Psoas muscle (tissue), 8 donors: ENCODE results near the gene ZSCAN25. TPM values are rescaled to one million over a fixed set of nuclear protein-coding genes. Genes with fewer than 3 reads are reported as not detected.
"Not testable (repeated sequence)": the region's sequence is repeated elsewhere in the genome, so short reads cannot be mapped to it uniquely, and the experiment has no call there.

Experiments used
- ATAC-seq, 4 donors: fragments of 200-7000 bp; cut with Tn5 transposase; one replicate each; pipeline ENCODE4 v1.9.1; 2020; ENCODE audit warnings: moderate library complexity in 3 of 4, mild to moderate bottlenecking in 2 of 4
- DNase-seq, 2 donors: peaks; one replicate each; pipeline ENCODE4 v3.0.0-alpha.2; 2020
- H3K27ac ChIP-seq: fragments of 200-600 bp; one replicate; pipeline ENCODE4 v1.8.0; 2022
- H3K27me3 ChIP-seq, 3 donors: fragments of 200-600 bp in 1 of 3; one replicate each; pipeline versions ENCODE4 v1.6.1 to v1.8.0; 2013 to 2022; ENCODE audit warnings: low read length in 2 of 3, mild to moderate bottlenecking in 2 of 3, moderate library complexity in 1 of 3; ENCODE audit not compliant: insufficient read depth in 3 of 3
- H3K36me3 ChIP-seq, 2 donors: fragments of 200-600 bp in 1 of 2; one replicate each; pipeline versions ENCODE4 v1.6.1 to v1.8.0; 2013 to 2022; ENCODE audit warnings: low read depth in 1 of 2, mild to moderate bottlenecking in 1 of 2, moderate library complexity in 1 of 2; ENCODE audit not compliant: insufficient read depth in 1 of 2
- H3K4me1 ChIP-seq: fragments of 200-600 bp; one replicate; pipeline ENCODE4 v1.8.0; 2022
- H3K4me3 ChIP-seq: fragments of 200-600 bp; one replicate; pipeline ENCODE4 v1.8.0; 2022; ENCODE audit warnings: mild to moderate bottlenecking
- H3K9me3 ChIP-seq: fragments of 200-600 bp; one replicate; pipeline ENCODE4 v1.8.0; 2022
- CTCF ChIP-seq: fragments of 200-600 bp; IDR thresholded peaks from one replicate; pipeline ENCODE4 v1.8.0; 2022; ENCODE audit warnings: antibody characterized with exemption
- WGBS, 3 donors: extraction: QIAGEN DNeasy Blood & Tissue Kit; methylation state at CpG; one replicate each; pipeline versions ENCODE4 v1.1.6 to v1.1.7; 2013; 5-methylcytosine and 5-hydroxymethylcytosine counted together
- intact Hi-C, 2 donors: fragments of 100-400 bp; cut with DNase I; formaldehyde crosslinking; loops; one replicate each; pipeline versions ENCODE4 v1.11.0 to v1.14.2; 2022
- polyA plus RNA-seq, 3 donors: library from polyadenylated mRNA; stranded (reverse); fragments of 200-250 nt; gene quantifications; one replicate each; pipeline ENCODE4 v1.2.3, GENCODE V29; 2013
- total RNA-seq, 4 donors: library from RNA; stranded (reverse); fragmentation: NEBNext Ultra II Directional in 2 of 4; extraction: Animal tissue kit (Norgen Biotek cat#: 25700) in 2 of 4; gene quantifications; one replicate each; pipeline versions ENCODE4 v1.2.1 to v1.2.4, GENCODE V29; 2021 to 2023
- donor health status: healthy with polysubstance abuse.
- donor health status: DM: no; HTN: no; CAD: no; lungs with moderate emphysema.
- donor health status: Bipolar disorder and iron deficiency.
- donor health status: healthy.
- donor health status: DM: yes; HTN: yes; CAD: no.
- donor health status: DM: no; HTN: no; CAD: no.
- donor health status: DM: no; HTN: no; CAD: no.
- donor health status: DM: yes; HTN: yes; CAD: no.

The ZSCAN25 gene
- total and polyA plus RNA-seq, 7 donors: 2.6 to 10.5 (median 6.3) TPM

GRCh38 chr7:99644431-99644830 lies 27.7 kb downstream of the ZSCAN25 start:
- Histone ChIP-seq H3K4me3 (no peak overlapping the region), H3K27me3 (no peaks in the 10 kb centered on the region), H3K9me3 (no peaks in the 10 kb centered on the region), H3K4me1 (no peaks in the 10 kb centered on the region), H3K27ac (no peak overlapping the region), H3K36me3 (peaks cover 2 to 11% of the 10 kb centered on the region in 2 donors)
- ATAC-seq: no peak
- DNase-seq: no peak
- 92 to 96% (median 92%) methylated on average over 3 of the region's 3 CpGs for WGBS, 3 donors
- intact Hi-C loops: no loop called here
- TF ChIP-seq CTCF: no peak

- H3K4me1 ChIP-seq: no peaks in the 10 kb centered on the region
- no peak for DNase-seq
- ATAC-seq: no peak
- intact Hi-C loops: no loop called here
- H3K9me3 ChIP-seq: no peaks in the 10 kb centered on the region
- TF ChIP-seq CTCF: no peak
- no peaks in the 10 kb centered on the region for H3K27me3 ChIP-seq
- H3K36me3 ChIP-seq: peaks cover 2 to 15% of the 10 kb centered on the region in 2 donors
- H3K27ac ChIP-seq: no peak overlapping the region
- no peak overlapping the region for H3K4me3 ChIP-seq
- 94 to 100% (median 100%) methylated on average over 1 of the region's 1 CpG for WGBS, 3 donors
Measured at GRCh38 chr7:99645590-99645989, 28.8 kb downstream of the ZSCAN25 start.

- intact Hi-C loops: no loop called here
- H3K9me3 ChIP-seq: no peaks in the 10 kb centered on the region
- no peak overlapping the region for H3K4me3 ChIP-seq
- no peak for TF ChIP-seq CTCF
- 90 to 96% (median 94%) methylated on average over 2 of the region's 2 CpGs for WGBS, 3 donors
- H3K4me1 ChIP-seq: no peaks in the 10 kb centered on the region
- no peaks in the 10 kb centered on the region for H3K27me3 ChIP-seq
- DNase-seq: no peak
- H3K36me3 ChIP-seq: peaks cover 0 to 14% of the 10 kb centered on the region in 2 donors
- H3K27ac ChIP-seq: no peak overlapping the region
- ATAC-seq: no peak
Measured at GRCh38 chr7:99648843-99649242, 32.1 kb downstream of the ZSCAN25 start.

GRCh38 chr7:99651290-99651689 lies 34.5 kb downstream of the ZSCAN25 start:
- Histone ChIP-seq H3K4me3 (no peak overlapping the region), H3K36me3 (peaks cover 0 to 4% of the 10 kb centered on the region in 2 donors), H3K27me3 (no peaks in the 10 kb centered on the region), H3K9me3 (no peaks in the 10 kb centered on the region), H3K4me1 (no peaks in the 10 kb centered on the region), H3K27ac (no peak overlapping the region)
- intact Hi-C loops: no loop called here
- no peak for DNase-seq
- WGBS, 3 donors: 95 to 100% (median 95%) methylated on average over 2 of the region's 2 CpGs
- ATAC-seq: no peak
- no peak for TF ChIP-seq CTCF

GRCh38 chr7:99652671-99653070 lies 35.9 kb downstream of the ZSCAN25 start:
- Histone ChIP-seq H3K27me3 (no peaks in the 10 kb centered on the region), H3K27ac (no peak overlapping the region), H3K9me3 (no peaks in the 10 kb centered on the region), H3K4me1 (no peaks in the 10 kb centered on the region), H3K36me3 (peaks cover 0 to 4% of the 10 kb centered on the region in 2 donors), H3K4me3 (no peak overlapping the region)
- ATAC-seq (no peak), DNase-seq (no peak)
- intact Hi-C loops: no loop called here
- 93 to 99% (median 94%) methylated on average over 2 of the region's 2 CpGs for WGBS, 3 donors
- TF ChIP-seq CTCF: no peak

GRCh38 chr7:99653269-99653668 lies 36.5 kb downstream of the ZSCAN25 start:
- WGBS, 3 donors: 95 to 99% (median 97%) methylated on average over 4 of the region's 4 CpGs
- H3K4me3 ChIP-seq, intact Hi-C loops: not testable (repeated sequence)

More at GRCh38 chr7:99653269-99653668, 36.5 kb downstream of the ZSCAN25 start:
- not testable (repeated sequence) for H3K27me3 ChIP-seq, H3K36me3 ChIP-seq, H3K9me3 ChIP-seq, DNase-seq, ATAC-seq, H3K27ac ChIP-seq, H3K4me1 ChIP-seq
